HepG2 (cell line): ENCODE data around the gene SV2B. TPM values are rescaled to one million over a fixed set of nuclear protein-coding genes. Genes with fewer than 3 reads are reported as not detected.

Source experiments
- ATAC-seq: fragments of 200-7000 bp; cut with Tn5 transposase; 3 replicates; pipeline ENCODE4 v1.9.1; 2020; ENCODE audit warnings: mild to moderate bottlenecking, moderate library complexity
- BruUV-seq: library from RNA; stranded (reverse); fragments of 400-500 nt; replicated peaks from 2 replicates; lab custom pipeline; 2021; lab: Mats Ljungman, UMichigan
- CTCF ChIA-PET: fragments of 300-600 bp; formaldehyde crosslinking; extraction: SDS; loops from one replicate; lab custom pipeline; 2021; ENCODE audit warnings: low total read pairs, inconsistent platforms, low intra/inter-chr PET ratio; lab: Yijun Ruan, JAX
- POLR2A ChIA-PET: fragments of 350-600 bp; sonication (Branson Sonifier 250); formaldehyde crosslinking; loops from one replicate; lab custom pipeline; 2020; ENCODE audit warnings: antibody characterized with exemption, inconsistent platforms; lab: Yijun Ruan, JAX
- DNase-seq: peaks from one replicate; pipeline ENCODE4 v3.0.0-alpha.2; 2015; ENCODE audit warnings: low spot score
- FAIRE-seq: peaks from 3 replicates; lab custom pipeline; 2011; peaks lifted over from hg19 to GRCh38; lab: Jason Lieb, UNC
- H2AFZ ChIP-seq: one replicate; pipeline ENCODE4 v1.6.1; 2011; ENCODE audit warnings: low read length, inconsistent platforms
- H3K27ac ChIP-seq: fragments of 300-600 bp; 3 replicates; pipeline ENCODE4 v1.8.0; 2011; ENCODE audit warnings: mixed run types, mild to moderate bottlenecking, mixed read lengths, low read length, inconsistent platforms; ENCODE audit not compliant: insufficient read depth; ENCODE audit errors: extremely low read length
- H3K27me3 ChIP-seq, 2 experiments: fragments of 200-600 bp in 1 of 2; 2 replicates in 1 of 2; 3 replicates in 1 of 2; pipeline versions ENCODE4 v1.6.0 to v1.8.0; 2011; ENCODE audit warnings: low read length in 2 of 2, mild to moderate bottlenecking in 2 of 2, moderate library complexity in 2 of 2, inconsistent platforms in 1 of 2; ENCODE audit not compliant: insufficient read depth in 2 of 2, control insufficient read depth in 1 of 2
- H3K36me3 ChIP-seq, 2 experiments: fragments of 200-600 bp in 1 of 2; replicated peaks in 1 of 2; 2 replicates in 1 of 2; 3 replicates in 1 of 2; pipeline versions ENCODE4 v1.5.1 to v1.8.0; 2011; ENCODE audit warnings: low read length in 2 of 2, inconsistent platforms in 1 of 2; ENCODE audit not compliant: insufficient read depth in 2 of 2, control insufficient read depth in 1 of 2
- H3K4me1 ChIP-seq: 2 replicates; pipeline ENCODE4 v1.5.1; 2012; ENCODE audit warnings: low read length, inconsistent platforms; ENCODE audit not compliant: insufficient read depth
- H3K4me2 ChIP-seq: 2 replicates; pipeline ENCODE4 v1.6.0; 2011; ENCODE audit warnings: low read depth, low read length, inconsistent platforms
- H3K4me3 ChIP-seq, 3 experiments: fragments of 200-600 bp in 1 of 3; sonication (generic), shearing (Covaris generic) in 1 of 3; replicated peaks in 1 of 3; 2 replicates each; pipeline ENCODE4 v1.5.1; 2011 to 2016; ENCODE audit warnings: low read length in 3 of 3, inconsistent platforms in 2 of 3, low read depth in 2 of 3, mild to moderate bottlenecking in 2 of 3, control low read depth in 1 of 3, mixed read lengths in 1 of 3; ENCODE audit not compliant: insufficient read depth in 1 of 3
- H3K79me2 ChIP-seq: one replicate; pipeline ENCODE4 v1.6.1; 2011; ENCODE audit warnings: low read length, inconsistent platforms; ENCODE audit not compliant: insufficient read depth
- H3K9ac ChIP-seq: 2 replicates; pipeline ENCODE4 v1.6.0; 2011; ENCODE audit warnings: mild to moderate bottlenecking, low read depth, low read length, inconsistent platforms; ENCODE audit not compliant: insufficient read depth
- H3K9me3 ChIP-seq: 2 replicates; pipeline ENCODE4 v1.5.1; 2012; ENCODE audit warnings: mild to moderate bottlenecking, low read length
- H4K20me1 ChIP-seq: 2 replicates; pipeline ENCODE4 v1.6.0; 2011; ENCODE audit warnings: inconsistent platforms, mild to moderate bottlenecking, low read length, moderate library complexity; ENCODE audit not compliant: insufficient read depth
- HNRNPK ChIP-seq: fragments of 200-400 bp; formaldehyde crosslinking; IDR thresholded peaks from 2 replicates; pipeline ENCODE4 v1.6.1; 2018; ENCODE audit warnings: low read length, low read depth, moderate library complexity, mild to moderate bottlenecking; ENCODE audit not compliant: poor library complexity, severe bottlenecking
- KIAA2018 ChIP-seq: sonication (generic); formaldehyde crosslinking; IDR thresholded peaks from 2 replicates; pipeline ENCODE4 v1.5.0; 2020; ENCODE audit warnings: mild to moderate bottlenecking, missing genetic modification reagents, borderline replicate concordance
- ZNF407 ChIP-seq: sonication (generic); formaldehyde crosslinking; IDR thresholded peaks from one replicate; pipeline ENCODE4 v1.5.1; 2020; ENCODE audit warnings: mild to moderate bottlenecking, missing genetic modification reagents; ENCODE audit errors: not compliant biosample characterization
- ZNF563 ChIP-seq: sonication (generic); formaldehyde crosslinking; IDR thresholded peaks from 2 replicates; pipeline ENCODE4 v1.8.0; 2022; ENCODE audit warnings: mild to moderate bottlenecking, moderate library complexity, missing genetic modification reagents
- ZNF619 ChIP-seq: sonication (generic); formaldehyde crosslinking; IDR thresholded peaks from 2 replicates; pipeline ENCODE4 v1.4.0; 2020; ENCODE audit warnings: mild to moderate bottlenecking, missing genetic modification reagents
- WGBS: methylation state at CpG from one replicate; pipeline ENCODE4 v1.1.6; 2017; ENCODE audit warnings: low lambda C conversion rate; 5-methylcytosine and 5-hydroxymethylcytosine counted together
- in situ Hi-C: cut with HindIII; loops from 2 replicates; pipeline ENCODE4 v1.10.0; 2017; ENCODE audit warnings: low pct_unique_long_range_greater_than_20kb; ENCODE audit not compliant: extremely low pct_ligation_motif_present
- intact Hi-C: fragments of 100-400 bp; cut with micrococcal nuclease; formaldehyde crosslinking; loops from one replicate; pipeline ENCODE4 v1.10.0; 2022; ENCODE audit not compliant: unreplicated experiment
- polyA plus RNA-seq, 8 experiments: library from polyadenylated mRNA; depleted of rRNA in 3 of 8; stranded (reverse) in 7 of 8; unstranded in 1 of 8; fragments of >200 nt; fragmentation: Illumina TruSeq in 4 of 8; extraction: Trizol in 4 of 8; gene quantifications; 2 replicates each; pipeline versions ENCODE4 v1.2.1 to v1.2.3, GENCODE V29; 2011 to 2016; ENCODE audit warnings: low read depth in 4 of 8, missing spikeins in 1 of 8, mixed read lengths in 1 of 8; ENCODE audit not compliant: insufficient read depth in 1 of 8
- total RNA-seq, 5 experiments: library from RNA; depleted of rRNA; stranded (reverse); fragments of >200 nt; fragmentation: Illumina TruSeq; extraction: Trizol; gene quantifications; 2 replicates each; pipeline ENCODE4 v1.2.3, GENCODE V29; 2016; ENCODE audit warnings: low read depth in 1 of 5

SV2B gene
- total and polyA plus RNA-seq, 2 of the 13 experiments (the other 11 are each of a cell fraction or from before 2014, with no cell fraction given) = not detected

DNA sequence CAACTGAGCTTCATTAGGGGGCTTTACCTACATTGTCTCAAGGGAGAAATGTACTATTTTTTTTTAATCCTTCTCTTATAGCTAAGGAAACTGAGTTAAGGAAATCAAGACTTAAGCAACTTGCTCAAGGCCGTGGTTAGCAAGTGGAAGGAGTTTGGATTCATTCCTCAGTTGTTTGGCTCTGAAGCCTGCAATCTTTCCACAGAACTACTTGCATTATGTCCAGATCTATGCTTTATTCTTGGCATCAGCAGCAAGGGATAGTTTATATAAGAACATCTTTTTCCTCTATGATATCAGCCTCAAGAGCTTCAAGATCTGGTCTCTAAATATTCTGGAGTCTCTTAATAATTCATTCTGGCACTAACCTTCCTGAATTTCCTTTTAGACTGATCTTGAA, 182.4 kb downstream of the SV2B start (continued):
- TF ChIP-seq KIAA2018 (CRISPR knock-in tag) = no peak

DNA sequence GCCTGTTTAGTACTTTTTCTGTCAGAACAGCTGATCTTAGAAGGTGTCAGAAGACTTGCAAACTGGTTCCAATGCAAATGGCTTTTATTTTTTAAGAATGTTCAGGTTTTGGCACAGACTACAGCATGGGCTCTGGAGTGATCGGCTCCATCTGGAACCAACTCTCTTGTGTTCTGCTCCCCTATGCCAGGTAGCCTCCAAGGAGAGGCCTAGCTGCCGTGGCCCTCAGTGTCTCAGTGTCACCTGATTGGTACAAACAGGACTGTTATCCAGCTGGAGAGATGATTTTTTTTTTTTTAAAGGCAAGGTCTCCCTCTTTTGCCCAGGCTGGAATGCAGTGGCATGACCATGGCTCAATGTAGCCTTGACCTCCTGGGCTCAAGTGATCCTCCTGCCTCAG, 183.1 kb downstream of the SV2B start:
- in situ Hi-C loops (no loop called here), intact Hi-C loops (no loop called here)
- Histone ChIP-seq H3K27ac (no peak overlapping the region), H3K4me1 (no peaks in the 10 kb centered on the region), H3K4me3 (no peak overlapping the region), H2AFZ (no peak overlapping the region), H4K20me1 (no peaks in the 10 kb centered on the region), H3K79me2 (no peaks in the 10 kb centered on the region), H3K9ac (no peak overlapping the region), H3K36me3 (no peaks in the 10 kb centered on the region), H3K4me2 (no peak overlapping the region), H3K9me3 (no peaks in the 10 kb centered on the region), H3K27me3 (peaks cover 0 to 8% of the 10 kb centered on the region in 2 experiments; a peak in 2 of 5 replicates)
- ChIA-PET POLR2A (no interaction called here), CTCF (no interaction called here)
- ATAC-seq (no peak), FAIRE-seq (no peak), DNase-seq (no peak)
- no TSS peak for BruUV-seq
- WGBS = 0% methylated on average over 1 of the region's 2 CpGs
- TF ChIP-seq HNRNPK (no peak), ZNF563 (no peak), ZNF407 (CRISPR knock-in tag) (no peak), ZNF619 (no peak)
